Esophagus squamous epithelium (tissue), 5 donors: Measurements from ENCODE around the gene STOX1. TPM values are rescaled to one million over a fixed set of nuclear protein-coding genes. Genes with fewer than 3 reads are reported as not detected.

Experiments
- DNase-seq: peaks from one replicate; lab custom pipeline; 2025; lab: John Stamatoyannopoulos, UW
- H3K27ac ChIP-seq, 4 donors: fragments of 200-600 bp; sonication (generic); one replicate each; pipeline ENCODE4 v1.5.1; 2016 to 2019; ENCODE audit warnings: mild to moderate bottlenecking in 1 of 4
- H3K27me3 ChIP-seq, 4 donors: fragments of 200-600 bp; sonication (generic); 1 replicate in 3 of 4; 2 replicates in 1 of 4; pipeline versions ENCODE4 v1.5.1 to v1.6.0; 2017 to 2021; ENCODE audit warnings: antibody characterized with exemption in 1 of 4
- H3K36me3 ChIP-seq, 3 donors: fragments of 200-600 bp; sonication (generic); one replicate each; pipeline ENCODE4 v1.5.1; 2016 to 2019
- H3K4me1 ChIP-seq, 3 donors: fragments of 200-600 bp; sonication (generic); one replicate each; pipeline ENCODE4 v1.5.1; 2017 to 2019
- H3K4me3 ChIP-seq, 4 donors: fragments of 200-600 bp; sonication (generic); 1 replicate in 3 of 4; 2 replicates in 1 of 4; pipeline ENCODE4 v1.5.1; 2016 to 2019; ENCODE audit warnings: mild to moderate bottlenecking in 2 of 4, moderate library complexity in 1 of 4
- H3K9me3 ChIP-seq, 3 donors: fragments of 200-600 bp; sonication (generic); one replicate each; pipeline ENCODE4 v1.5.1; 2016 to 2019
- POLR2A ChIP-seq, 4 donors: fragments of 450-650 bp; IDR thresholded peaks; one replicate each; pipeline ENCODE4 v1.6.1; 2017; ENCODE audit warnings: antibody characterized with exemption in 4 of 4, mild to moderate bottlenecking in 4 of 4, moderate library complexity in 3 of 4
- whole genome bisulfite sequencing, 2 donors: methylation state at CpG; one replicate each; pipeline ENCODE4 v1.1.5; 2018; 5-methylcytosine and 5-hydroxymethylcytosine counted together
- intact Hi-C: fragments of 100-400 bp; cut with DNase I; formaldehyde crosslinking; loops from one replicate; pipeline ENCODE4 v1.15.0; 2022
- total RNA-seq, 4 donors: library from RNA; depleted of rRNA; stranded (reverse); fragments of >200 nt; gene quantifications; one replicate each; pipeline ENCODE4 v1.1.0, GENCODE V29; 2016
- TF ChIP-seq, protein P1 (sequence below), 6 experiments: fragments of 450-650 bp in 4 of 6; fragments of 200-600 bp in 2 of 6; sonication (generic) in 2 of 6; IDR thresholded peaks; one replicate each; pipeline ENCODE4 v1.5.1; 2016 to 2019; ENCODE audit warnings: antibody characterized with exemption in 6 of 6, mild to moderate bottlenecking in 4 of 6, moderate library complexity in 4 of 6
- donor health status: DM: yes; HTN: yes; CAD: no.

The STOX1 gene
- total RNA-seq, 4 donors from 2014 or later = 0.19 to 2.1 (median 1.5) TPM

DNA sequence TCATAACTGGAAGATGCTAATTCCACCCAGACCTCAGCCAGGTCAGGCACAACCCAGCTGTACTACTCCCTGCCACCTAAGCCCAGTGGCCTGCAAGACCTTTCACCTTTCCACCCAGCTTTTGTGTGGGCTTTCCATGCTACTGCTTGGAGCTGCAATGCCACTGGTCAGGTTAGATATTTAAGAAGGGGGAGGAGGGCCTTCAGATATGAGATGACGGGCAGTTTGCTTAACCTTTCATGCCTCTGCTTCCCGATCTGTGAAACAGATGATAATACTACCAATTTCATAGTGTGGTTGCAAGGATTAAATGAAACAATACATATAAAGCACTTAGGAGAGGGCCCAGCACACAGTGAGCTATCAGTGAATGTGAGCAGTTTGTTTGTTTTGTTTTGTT is 20.9 kb downstream of the STOX1 start:
- H3K4me1 ChIP-seq = no peaks in the 10 kb centered on the region
- intact Hi-C loops = no loop called here
- no peak for DNase-seq
- H3K27ac ChIP-seq = no peak overlapping the region
- no peaks in the 10 kb centered on the region for H3K9me3 ChIP-seq
- 83 to 100% methylated on average over 2 of the region's 2 CpGs for WGBS, 2 donors
- no peaks in the 10 kb centered on the region for H3K27me3 ChIP-seq
- H3K4me3 ChIP-seq = no peak overlapping the region
- H3K36me3 ChIP-seq = no peaks in the 10 kb centered on the region
- TF ChIP-seq, protein P1, sequence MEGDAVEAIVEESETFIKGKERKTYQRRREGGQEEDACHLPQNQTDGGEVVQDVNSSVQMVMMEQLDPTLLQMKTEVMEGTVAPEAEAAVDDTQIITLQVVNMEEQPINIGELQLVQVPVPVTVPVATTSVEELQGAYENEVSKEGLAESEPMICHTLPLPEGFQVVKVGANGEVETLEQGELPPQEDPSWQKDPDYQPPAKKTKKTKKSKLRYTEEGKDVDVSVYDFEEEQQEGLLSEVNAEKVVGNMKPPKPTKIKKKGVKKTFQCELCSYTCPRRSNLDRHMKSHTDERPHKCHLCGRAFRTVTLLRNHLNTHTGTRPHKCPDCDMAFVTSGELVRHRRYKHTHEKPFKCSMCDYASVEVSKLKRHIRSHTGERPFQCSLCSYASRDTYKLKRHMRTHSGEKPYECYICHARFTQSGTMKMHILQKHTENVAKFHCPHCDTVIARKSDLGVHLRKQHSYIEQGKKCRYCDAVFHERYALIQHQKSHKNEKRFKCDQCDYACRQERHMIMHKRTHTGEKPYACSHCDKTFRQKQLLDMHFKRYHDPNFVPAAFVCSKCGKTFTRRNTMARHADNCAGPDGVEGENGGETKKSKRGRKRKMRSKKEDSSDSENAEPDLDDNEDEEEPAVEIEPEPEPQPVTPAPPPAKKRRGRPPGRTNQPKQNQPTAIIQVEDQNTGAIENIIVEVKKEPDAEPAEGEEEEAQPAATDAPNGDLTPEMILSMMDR (IDR thresholded peaks at IDR 0.05) = no peak
- TF ChIP-seq POLR2A (IDR thresholded peaks at IDR 0.05) = no peak

DNA sequence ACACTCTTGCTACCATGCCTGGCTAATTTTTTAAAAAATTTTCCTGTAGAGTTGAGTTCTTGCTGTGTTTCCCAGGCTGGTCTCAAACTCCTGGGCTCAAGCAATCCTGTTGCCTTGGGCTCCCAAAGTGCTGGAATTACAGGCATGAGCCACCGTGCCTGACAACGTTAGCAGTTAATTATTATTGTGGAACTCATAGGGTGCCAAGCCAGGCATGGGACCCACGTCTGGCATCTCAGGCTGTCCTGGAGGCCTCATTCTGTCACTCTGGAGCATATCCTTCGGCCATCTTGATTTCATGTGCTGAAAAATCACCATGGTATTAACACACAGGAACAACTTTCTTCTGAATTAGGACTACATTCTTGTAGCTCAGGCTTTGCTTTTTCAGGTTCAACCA is 21.5 kb downstream of the STOX1 start:
- no peaks in the 10 kb centered on the region for H3K36me3 ChIP-seq
- H3K4me3 ChIP-seq = no peak overlapping the region
- no peak overlapping the region for H3K27ac ChIP-seq
- TF ChIP-seq, protein P1 (IDR thresholded peaks at IDR 0.05) = no peak
- no peak for TF ChIP-seq POLR2A (IDR thresholded peaks at IDR 0.05)
- no peaks in the 10 kb centered on the region for H3K27me3 ChIP-seq
- H3K4me1 ChIP-seq = no peaks in the 10 kb centered on the region
- no peak for DNase-seq
- 61 to 76% methylated on average over 4 of the region's 4 CpGs for WGBS, 2 donors
- H3K9me3 ChIP-seq = no peaks in the 10 kb centered on the region
- intact Hi-C loops = no loop called here

DNA sequence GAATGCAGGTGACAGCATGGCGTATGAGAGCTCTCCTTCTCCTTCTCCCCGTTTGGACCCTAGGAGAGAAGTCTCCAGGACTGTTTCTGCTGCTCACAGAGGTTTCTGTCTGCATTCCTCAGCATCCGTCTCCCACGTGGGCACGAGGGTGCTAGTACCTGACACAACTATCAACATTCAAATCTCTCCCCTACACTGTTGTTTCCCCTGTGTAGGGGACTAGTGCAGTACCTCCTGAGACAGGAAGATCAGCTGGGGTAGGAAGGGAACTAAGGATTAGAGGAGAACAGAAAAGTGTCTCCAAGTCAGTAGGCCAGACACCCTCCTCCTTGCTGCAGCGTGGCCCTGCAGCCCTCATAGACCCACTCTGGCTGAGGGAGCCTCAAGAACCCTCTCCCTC is 29.0 kb downstream of the STOX1 start:
- Histone ChIP-seq H3K36me3 (no peaks in the 10 kb centered on the region), H3K27me3 (no peaks in the 10 kb centered on the region), H3K27ac (no peak overlapping the region), H3K4me3 (no peak overlapping the region), H3K4me1 (no peaks in the 10 kb centered on the region), H3K9me3 (peaks cover 0 to 9% (median 8%) of the 10 kb centered on the region in 3 donors)
- no peak for DNase-seq
- 61 to 64% methylated on average over 6 of the region's 6 CpGs for WGBS, 2 donors
- intact Hi-C loops = no loop called here
- no peak for TF ChIP-seq POLR2A (IDR thresholded peaks at IDR 0.05)
- TF ChIP-seq, protein P1 (IDR thresholded peaks at IDR 0.05) = no peak

DNA sequence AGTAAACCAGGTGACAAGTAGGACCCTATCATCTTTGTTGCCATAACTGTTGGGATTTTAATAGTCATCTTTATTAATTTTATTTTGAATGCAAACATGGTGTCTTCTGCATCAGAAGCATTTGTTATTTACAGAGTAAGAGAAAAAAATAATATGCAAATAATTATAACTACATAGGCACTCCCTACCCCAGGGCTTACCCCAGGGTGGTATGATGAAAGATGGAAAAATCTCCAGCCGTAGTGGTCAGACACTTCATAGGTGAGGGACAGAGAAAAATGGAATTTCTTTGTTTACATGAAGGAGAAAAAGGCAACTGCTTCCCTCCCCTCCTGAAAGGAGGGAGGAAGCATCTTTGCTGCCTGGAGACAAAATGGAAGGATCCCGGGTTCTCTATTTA is 29.7 kb downstream of the STOX1 start:
- H3K36me3 ChIP-seq = no peaks in the 10 kb centered on the region
- intact Hi-C loops = no loop called here
- H3K9me3 ChIP-seq = peaks cover 0 to 16% (median 14%) of the 10 kb centered on the region in 3 donors
- no peak overlapping the region for H3K4me3 ChIP-seq
- H3K27me3 ChIP-seq = no peaks in the 10 kb centered on the region
- H3K4me1 ChIP-seq = no peaks in the 10 kb centered on the region
- no peak overlapping the region for H3K27ac ChIP-seq
- WGBS, 2 donors = 44 to 67% methylated on average over 1 to 2 of the region's 2 CpGs
- no peak for DNase-seq
- no peak for TF ChIP-seq POLR2A (IDR thresholded peaks at IDR 0.05)
- TF ChIP-seq, protein P1 (IDR thresholded peaks at IDR 0.05) = no peak

DNA sequence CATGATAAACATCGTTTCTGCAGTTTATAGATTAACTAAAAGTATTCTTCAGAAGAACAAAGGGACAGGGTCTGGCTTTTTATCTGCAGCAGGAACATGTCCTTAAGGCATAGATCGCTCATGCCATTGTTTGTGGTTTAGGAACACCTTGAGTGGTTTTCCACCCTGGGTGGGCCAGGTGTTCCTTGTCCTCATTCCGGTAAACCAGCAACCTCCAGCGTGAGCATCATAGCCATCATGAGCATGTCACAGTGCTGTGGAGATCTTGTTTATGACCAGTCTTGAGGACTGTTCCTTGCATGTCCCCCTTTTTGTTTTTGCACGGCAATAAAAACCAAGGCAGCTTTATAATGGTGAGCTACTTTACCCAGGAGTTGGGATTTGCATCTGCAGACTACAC is 33.9 kb downstream of the STOX1 start:
- 88 to 90% methylated on average over 3 to 5 of the region's 5 CpGs for WGBS, 2 donors
- no peak for DNase-seq
- Histone ChIP-seq H3K27ac (no peak overlapping the region), H3K9me3 (peaks cover 0 to 19% (median 15%) of the 10 kb centered on the region in 3 donors), H3K27me3 (no peaks in the 10 kb centered on the region), H3K36me3 (no peaks in the 10 kb centered on the region), H3K4me1 (no peaks in the 10 kb centered on the region), H3K4me3 (no peak overlapping the region)
- TF ChIP-seq POLR2A (IDR thresholded peaks at IDR 0.05) = no peak
- TF ChIP-seq, protein P1 (IDR thresholded peaks at IDR 0.05) = no peak
- intact Hi-C loops = no loop called here
